Neural cell (in vitro differentiated cells): ENCODE results near the gene APBA2. TPM values are rescaled to one million over a fixed set of nuclear protein-coding genes. Genes with fewer than 3 reads are reported as not detected.

Source experiments
- H2AFZ ChIP-seq: fragments of 200-600, 300-800 bp; sonication (generic), shearing (Covaris generic); 2 replicates; pipeline ENCODE4 v1.6.0; 2014; ENCODE audit warnings: low read depth, mild to moderate bottlenecking, antibody characterized with exemption, low read length, moderate library complexity
- H3F3A ChIP-seq: fragments of 200-600 bp; shearing (Covaris generic); 2 replicates; pipeline ENCODE4 v1.6.1; 2016; ENCODE audit warnings: mild to moderate bottlenecking, moderate library complexity, mixed read lengths, antibody characterized with exemption, low read length; ENCODE audit not compliant: insufficient read depth, poor library complexity, severe bottlenecking
- H3K27ac ChIP-seq: fragments of 200-600, 300-800 bp; sonication (generic), shearing (Covaris generic); 2 replicates; pipeline ENCODE4 v1.5.1; 2014; ENCODE audit warnings: mild to moderate bottlenecking, low read length, moderate library complexity
- H3K27me3 ChIP-seq: fragments of 300-800, 200-600 bp; sonication (generic), shearing (Covaris generic); 2 replicates; pipeline ENCODE4 v1.6.0; 2014; ENCODE audit warnings: mild to moderate bottlenecking, low read depth, low read length, moderate library complexity; ENCODE audit not compliant: insufficient read depth
- H3K36me3 ChIP-seq: fragments of 300-800, 200-600 bp; sonication (generic), shearing (Covaris generic); 2 replicates; pipeline ENCODE4 v1.5.1; 2014; ENCODE audit warnings: mild to moderate bottlenecking, antibody characterized with exemption, low read length, moderate library complexity; ENCODE audit not compliant: insufficient read depth
- H3K4me2 ChIP-seq: fragments of 300-800, 200-600 bp; sonication (generic), shearing (Covaris generic); 2 replicates; pipeline ENCODE4 v1.6.0; 2014; ENCODE audit warnings: mild to moderate bottlenecking, low read length
- H3K4me3 ChIP-seq: fragments of 300-800, 200-600 bp; sonication (generic), shearing (Covaris generic); 2 replicates; pipeline ENCODE4 v1.5.1; 2014; ENCODE audit warnings: mild to moderate bottlenecking, low read length, moderate library complexity
- H3K79me2 ChIP-seq: fragments of 200-600 bp; shearing (Covaris generic); replicated peaks from 2 replicates; pipeline ENCODE4 v1.6.0; 2014; ENCODE audit warnings: mild to moderate bottlenecking, low read length, moderate library complexity; ENCODE audit not compliant: insufficient read depth
- H3K9ac ChIP-seq: fragments of 300-800, 200-600 bp; sonication (generic), shearing (Covaris generic); 2 replicates; pipeline ENCODE4 v1.6.1; 2016; ENCODE audit warnings: mild to moderate bottlenecking, low read length, mixed read lengths
- H3K9me2 ChIP-seq: fragments of 200-600 bp; shearing (Covaris generic); 2 replicates; pipeline ENCODE4 v1.6.1; 2016; ENCODE audit warnings: mild to moderate bottlenecking, low read length, mixed read lengths; ENCODE audit not compliant: insufficient read depth
- H3K9me3 ChIP-seq: fragments of 200-600, 300-800 bp; sonication (generic), shearing (Covaris generic); 2 replicates; pipeline ENCODE4 v1.6.1; 2016; ENCODE audit warnings: mild to moderate bottlenecking, mixed run types, low read length, moderate library complexity, mixed read lengths
- H4K20me1 ChIP-seq: fragments of 200-600 bp; shearing (Covaris generic); 2 replicates; pipeline ENCODE4 v1.6.1; 2016; ENCODE audit warnings: mild to moderate bottlenecking, mixed run types; ENCODE audit not compliant: insufficient read depth
- CTCF ChIP-seq: fragments of 450-650 bp; IDR thresholded peaks from 2 replicates; pipeline ENCODE4 v1.5.1; 2014; ENCODE audit warnings: antibody characterized with exemption, mild to moderate bottlenecking, moderate library complexity; ENCODE audit not compliant: poor library complexity, severe bottlenecking
- EP300 ChIP-seq: fragments of 450-650 bp; conservative IDR thresholded peaks from 2 replicates; pipeline ENCODE4 v1.6.1; 2014; ENCODE audit warnings: antibody characterized with exemption, mild to moderate bottlenecking, moderate library complexity; ENCODE audit not compliant: poor library complexity, severe bottlenecking
- EZH2 ChIP-seq: fragments of 200-600, 300-800 bp; shearing (Covaris generic), sonication (generic); IDR thresholded peaks from 2 replicates; pipeline ENCODE4 v1.6.1; 2014; ENCODE audit warnings: antibody characterized with exemption, low read length, borderline replicate concordance, mild to moderate bottlenecking; ENCODE audit not compliant: insufficient read depth, poor library complexity, severe bottlenecking
- MXI1 ChIP-seq: fragments of 450-650 bp; conservative IDR thresholded peaks from 2 replicates; pipeline ENCODE4 v1.6.1; 2014; ENCODE audit warnings: antibody characterized with exemption, mild to moderate bottlenecking; ENCODE audit not compliant: poor library complexity, severe bottlenecking
- POLR2AphosphoS5 ChIP-seq: IDR thresholded peaks from 2 replicates; pipeline ENCODE4 v1.6.1; 2012
- RAD21 ChIP-seq: fragments of 450-650 bp; conservative IDR thresholded peaks from 2 replicates; pipeline ENCODE4 v1.6.1; 2014; ENCODE audit warnings: antibody characterized with exemption, mild to moderate bottlenecking, moderate library complexity
- SMC3 ChIP-seq: fragments of 450-650 bp; conservative IDR thresholded peaks from 2 replicates; pipeline ENCODE4 v1.6.1; 2014; ENCODE audit warnings: antibody characterized with exemption, mild to moderate bottlenecking, moderate library complexity; ENCODE audit not compliant: poor library complexity
- TAF1 ChIP-seq: IDR thresholded peaks from 2 replicates; pipeline ENCODE4 v1.6.1; 2012; ENCODE audit warnings: low read depth
- polyA plus RNA-seq: library from polyadenylated mRNA; depleted of rRNA; stranded (reverse); fragments of >200 nt; gene quantifications from 2 replicates; pipeline ENCODE4 v1.2.3, GENCODE V29; 2014
- TF ChIP-seq, protein P1 (sequence below): IDR thresholded peaks from 2 replicates; pipeline ENCODE4 v1.6.1; 2012; ENCODE audit warnings: borderline replicate concordance

The APBA2 gene
- polyA plus RNA-seq, 1 donor from 2014 or later = 134 TPM

GRCh38 chr15:29048011-29048410, 162.2 kb downstream of the APBA2 start:
- no peaks in the 10 kb centered on the region for H3K27me3 ChIP-seq
- no peaks in the 10 kb centered on the region for H3K9me3 ChIP-seq
- no peak overlapping the region for H3K9ac ChIP-seq
- no peak overlapping the region for H3K4me2 ChIP-seq
- H3K36me3 ChIP-seq = no peaks in the 10 kb centered on the region
- no peaks in the 10 kb centered on the region for H4K20me1 ChIP-seq
- TF ChIP-seq CTCF = no peak
- no peak for TF ChIP-seq EZH2
- no peak for TF ChIP-seq RAD21
- TF ChIP-seq TAF1 = no peak
- no peak for TF ChIP-seq POLR2AphosphoS5
- no peak for TF ChIP-seq EP300
- TF ChIP-seq, protein P1, sequence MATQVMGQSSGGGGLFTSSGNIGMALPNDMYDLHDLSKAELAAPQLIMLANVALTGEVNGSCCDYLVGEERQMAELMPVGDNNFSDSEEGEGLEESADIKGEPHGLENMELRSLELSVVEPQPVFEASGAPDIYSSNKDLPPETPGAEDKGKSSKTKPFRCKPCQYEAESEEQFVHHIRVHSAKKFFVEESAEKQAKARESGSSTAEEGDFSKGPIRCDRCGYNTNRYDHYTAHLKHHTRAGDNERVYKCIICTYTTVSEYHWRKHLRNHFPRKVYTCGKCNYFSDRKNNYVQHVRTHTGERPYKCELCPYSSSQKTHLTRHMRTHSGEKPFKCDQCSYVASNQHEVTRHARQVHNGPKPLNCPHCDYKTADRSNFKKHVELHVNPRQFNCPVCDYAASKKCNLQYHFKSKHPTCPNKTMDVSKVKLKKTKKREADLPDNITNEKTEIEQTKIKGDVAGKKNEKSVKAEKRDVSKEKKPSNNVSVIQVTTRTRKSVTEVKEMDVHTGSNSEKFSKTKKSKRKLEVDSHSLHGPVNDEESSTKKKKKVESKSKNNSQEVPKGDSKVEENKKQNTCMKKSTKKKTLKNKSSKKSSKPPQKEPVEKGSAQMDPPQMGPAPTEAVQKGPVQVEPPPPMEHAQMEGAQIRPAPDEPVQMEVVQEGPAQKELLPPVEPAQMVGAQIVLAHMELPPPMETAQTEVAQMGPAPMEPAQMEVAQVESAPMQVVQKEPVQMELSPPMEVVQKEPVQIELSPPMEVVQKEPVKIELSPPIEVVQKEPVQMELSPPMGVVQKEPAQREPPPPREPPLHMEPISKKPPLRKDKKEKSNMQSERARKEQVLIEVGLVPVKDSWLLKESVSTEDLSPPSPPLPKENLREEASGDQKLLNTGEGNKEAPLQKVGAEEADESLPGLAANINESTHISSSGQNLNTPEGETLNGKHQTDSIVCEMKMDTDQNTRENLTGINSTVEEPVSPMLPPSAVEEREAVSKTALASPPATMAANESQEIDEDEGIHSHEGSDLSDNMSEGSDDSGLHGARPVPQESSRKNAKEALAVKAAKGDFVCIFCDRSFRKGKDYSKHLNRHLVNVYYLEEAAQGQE = no peak
- no peak for TF ChIP-seq MXI1
- no peaks in the 10 kb centered on the region for H3K9me2 ChIP-seq
- no peaks in the 10 kb centered on the region for H3K79me2 ChIP-seq
- no peaks in the 10 kb centered on the region for H3F3A ChIP-seq
- H2AFZ ChIP-seq = no peak overlapping the region
- no peak overlapping the region for H3K27ac ChIP-seq
- H3K4me3 ChIP-seq = no peak overlapping the region

DNA sequence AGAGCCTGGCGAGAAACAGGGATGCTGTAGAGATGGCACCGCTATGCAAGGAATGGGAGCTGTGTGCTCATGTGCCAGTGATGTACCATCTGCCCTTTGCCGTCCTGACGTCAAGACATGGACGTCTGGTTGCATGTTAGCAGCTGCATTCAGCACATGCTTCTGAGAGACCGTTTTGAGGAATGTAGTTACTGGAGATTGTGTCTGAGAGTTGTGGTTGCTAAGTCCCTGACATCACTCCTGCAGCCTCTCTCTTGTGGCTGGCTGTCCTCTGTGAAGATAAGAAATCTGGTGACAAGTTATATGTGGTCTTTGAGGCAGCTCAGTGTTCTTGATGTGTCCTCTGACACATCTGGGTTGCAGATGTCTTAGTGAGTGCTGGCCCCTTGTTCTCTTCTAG, 165.1 kb downstream of the APBA2 start:
- no peaks in the 10 kb centered on the region for H4K20me1 ChIP-seq
- H3K4me3 ChIP-seq = no peak overlapping the region
- H3K9me2 ChIP-seq = no peaks in the 10 kb centered on the region
- H3F3A ChIP-seq = no peaks in the 10 kb centered on the region
- TF ChIP-seq MXI1 (no peak), EZH2 (no peak), TAF1 (no peak), EP300 (no peak), SMC3 (no peak), RAD21 (no peak), POLR2AphosphoS5 (no peak), CTCF (no peak)
- TF ChIP-seq, protein P1 = no peak
- no peaks in the 10 kb centered on the region for H3K79me2 ChIP-seq
- no peak overlapping the region for H2AFZ ChIP-seq
- no peaks in the 10 kb centered on the region for H3K27me3 ChIP-seq
- H3K36me3 ChIP-seq = no peaks in the 10 kb centered on the region
- no peak overlapping the region for H3K9ac ChIP-seq
- H3K4me2 ChIP-seq = no peak overlapping the region
- H3K27ac ChIP-seq = no peak overlapping the region
- H3K9me3 ChIP-seq = no peaks in the 10 kb centered on the region
